ENCODE data around the gene AMZ1.
"Not testable (repeated sequence)": the region's sequence is repeated elsewhere in the genome, so short reads cannot be mapped to it uniquely, and the experiment has no call there.

AMZ1 gene

DNA sequence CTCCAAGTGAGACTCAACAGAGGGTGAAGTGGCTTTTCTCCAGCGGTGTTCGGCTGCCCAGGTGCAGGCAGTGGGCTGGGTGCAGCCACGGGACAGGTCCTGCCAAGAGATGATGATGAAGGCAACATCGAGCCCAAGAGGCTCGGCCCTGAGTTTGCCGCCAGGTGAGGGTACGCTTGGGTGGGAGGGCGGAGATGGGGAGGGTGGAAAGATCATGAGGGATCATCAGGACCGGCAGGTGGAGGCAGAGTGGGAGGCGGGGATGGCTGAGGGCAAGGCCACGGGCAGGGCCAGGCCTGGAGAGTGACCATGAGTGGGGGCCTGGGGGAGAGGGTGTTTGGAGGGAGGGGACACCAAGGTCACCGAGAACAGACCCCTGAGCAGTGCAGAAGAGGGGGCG is 17.8 kb upstream of the AMZ1 start:
- no peak for DNase-seq

DNA sequence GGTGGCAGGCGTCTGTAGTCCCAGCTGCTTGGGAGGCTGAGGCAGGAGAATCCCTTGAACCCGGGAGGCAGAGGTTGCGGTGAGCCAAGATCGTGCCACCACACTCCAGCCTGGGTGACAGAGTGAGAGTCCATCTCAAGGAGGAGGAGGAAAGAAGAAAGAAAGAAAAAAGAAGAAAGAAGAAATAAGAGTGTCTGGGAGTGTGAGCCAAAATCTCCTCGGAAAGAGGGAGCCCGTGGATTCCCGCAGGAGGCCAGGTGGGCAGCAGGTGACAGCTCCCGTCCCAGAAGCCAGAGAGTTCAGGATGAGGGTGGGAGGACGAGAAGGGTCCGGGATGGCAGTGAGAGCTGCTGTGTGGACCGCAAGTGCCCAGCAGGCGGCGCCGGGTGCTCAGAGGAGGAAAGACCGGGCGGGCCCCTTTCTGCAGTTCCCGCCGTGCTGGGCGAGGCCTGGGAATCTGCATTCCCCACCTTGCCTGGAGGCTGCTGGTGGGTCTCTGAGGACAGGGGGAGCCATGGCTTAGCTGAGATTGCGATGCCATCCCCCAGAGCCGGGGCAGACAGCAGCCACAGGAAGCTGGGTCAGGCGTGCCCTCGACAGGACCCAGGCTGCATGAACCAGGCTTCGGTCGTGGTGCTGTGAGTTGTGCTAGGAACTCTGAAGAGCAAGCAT is 17.1 kb upstream of the AMZ1 start:
- DNase-seq, result peak; percentile 70

DNA sequence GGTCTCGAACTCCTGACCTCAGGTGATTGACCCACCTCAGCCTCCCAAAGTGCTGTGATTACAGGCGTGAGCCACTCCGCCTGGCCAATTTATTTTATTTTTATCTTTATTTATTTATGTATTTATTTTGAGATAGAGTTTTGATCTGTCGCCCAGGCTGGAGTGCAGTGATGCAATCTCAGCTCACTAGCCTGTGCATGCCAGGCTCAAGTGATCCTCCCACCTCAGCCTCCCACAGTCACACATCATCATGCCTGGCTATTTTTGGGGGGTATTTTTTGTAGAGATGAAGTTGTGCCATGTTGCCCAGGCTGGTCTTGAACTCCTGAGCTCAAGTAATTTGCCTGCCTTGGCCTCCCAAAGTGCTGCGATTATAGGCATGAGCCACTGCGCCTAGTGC is 14.8 kb upstream of the AMZ1 start:
- not testable (repeated sequence) for DNase-seq

DNA sequence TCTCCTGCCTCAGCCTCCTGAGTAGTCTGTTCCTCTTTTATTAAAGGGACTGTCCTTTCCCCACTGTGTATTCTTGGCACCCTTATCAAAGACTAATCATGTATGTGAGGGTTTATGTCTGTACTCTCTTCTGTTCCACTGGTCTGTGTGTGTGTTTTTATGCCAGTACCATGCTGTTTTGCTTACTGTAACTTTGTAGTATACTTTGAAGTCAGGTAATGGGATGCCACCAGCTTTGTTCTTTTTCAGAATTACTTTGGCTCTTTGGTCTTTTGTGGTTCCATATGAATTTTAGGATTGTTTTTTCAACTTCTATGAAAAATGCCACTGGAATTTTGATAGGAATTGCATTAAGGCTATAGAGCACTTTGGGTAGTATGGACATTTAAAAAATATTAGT is 14.1 kb upstream of the AMZ1 start:
- no peak for DNase-seq

DNA sequence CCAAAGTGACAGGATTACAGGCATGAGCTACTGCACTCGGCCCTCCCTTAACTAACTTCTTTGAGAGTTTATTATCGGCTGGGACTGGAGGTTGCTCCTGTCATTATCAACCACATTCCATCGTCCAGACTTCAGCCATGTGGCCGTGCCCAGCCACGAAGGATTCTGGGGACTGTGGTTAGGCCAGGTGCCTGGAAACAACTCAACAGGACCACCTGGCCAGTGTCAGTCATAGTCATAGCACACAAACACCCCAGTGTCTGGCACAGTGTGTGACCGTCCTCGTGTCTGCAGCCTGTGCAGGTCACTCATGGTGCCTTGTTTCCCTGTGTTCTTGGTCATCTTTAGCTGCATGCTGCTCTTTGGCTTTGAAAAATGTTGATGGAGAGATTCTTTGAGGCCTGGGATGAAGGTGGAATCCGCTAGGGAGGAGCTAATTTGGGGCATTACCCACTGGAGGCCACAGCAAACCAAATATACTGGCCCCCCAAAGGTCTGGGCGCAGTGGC is 12.7 kb upstream of the AMZ1 start:
- no peak for DNase-seq

DNA sequence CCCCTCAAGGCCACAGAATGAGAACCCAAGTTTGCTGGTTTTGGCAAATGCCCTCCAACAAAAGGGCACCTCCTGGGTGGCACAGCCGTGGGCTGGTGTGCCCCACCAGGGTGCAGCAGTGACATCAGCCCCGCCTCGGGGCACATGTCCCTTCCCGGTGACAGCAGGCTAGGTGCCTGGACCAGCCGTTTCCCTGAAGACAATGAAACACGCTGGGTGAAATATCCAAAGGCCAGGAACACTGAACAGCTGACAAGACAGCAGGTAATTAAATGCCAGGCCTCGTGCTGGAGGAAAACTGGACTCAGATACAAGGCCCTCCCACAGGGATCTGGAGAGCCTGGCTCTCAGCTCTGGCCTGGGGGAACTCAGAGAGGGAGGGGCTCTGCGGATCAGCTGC is 11.4 kb upstream of the AMZ1 start:
- DNase-seq, result not testable (repeated sequence)

DNA sequence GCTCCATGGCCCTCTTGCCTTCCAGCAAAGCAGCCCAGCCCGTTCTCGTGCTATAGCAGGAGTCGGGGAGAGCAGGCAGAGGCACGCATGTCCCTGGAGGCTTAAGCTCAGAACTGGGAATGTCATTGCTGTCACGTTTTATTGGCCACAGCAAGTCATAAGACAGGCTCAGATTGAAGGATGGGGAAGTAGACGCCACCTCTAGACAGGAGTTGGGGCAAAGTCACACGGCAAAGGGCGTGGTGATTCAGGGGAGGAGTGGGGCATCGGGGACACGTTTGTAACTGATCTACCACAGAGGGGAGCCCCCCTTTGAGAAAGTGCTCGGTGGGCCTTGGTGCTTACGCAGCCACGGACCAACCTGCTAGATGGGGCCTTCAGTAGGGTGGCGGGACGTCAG is 9.5 kb upstream of the AMZ1 start:
- not testable (repeated sequence) for DNase-seq

DNA sequence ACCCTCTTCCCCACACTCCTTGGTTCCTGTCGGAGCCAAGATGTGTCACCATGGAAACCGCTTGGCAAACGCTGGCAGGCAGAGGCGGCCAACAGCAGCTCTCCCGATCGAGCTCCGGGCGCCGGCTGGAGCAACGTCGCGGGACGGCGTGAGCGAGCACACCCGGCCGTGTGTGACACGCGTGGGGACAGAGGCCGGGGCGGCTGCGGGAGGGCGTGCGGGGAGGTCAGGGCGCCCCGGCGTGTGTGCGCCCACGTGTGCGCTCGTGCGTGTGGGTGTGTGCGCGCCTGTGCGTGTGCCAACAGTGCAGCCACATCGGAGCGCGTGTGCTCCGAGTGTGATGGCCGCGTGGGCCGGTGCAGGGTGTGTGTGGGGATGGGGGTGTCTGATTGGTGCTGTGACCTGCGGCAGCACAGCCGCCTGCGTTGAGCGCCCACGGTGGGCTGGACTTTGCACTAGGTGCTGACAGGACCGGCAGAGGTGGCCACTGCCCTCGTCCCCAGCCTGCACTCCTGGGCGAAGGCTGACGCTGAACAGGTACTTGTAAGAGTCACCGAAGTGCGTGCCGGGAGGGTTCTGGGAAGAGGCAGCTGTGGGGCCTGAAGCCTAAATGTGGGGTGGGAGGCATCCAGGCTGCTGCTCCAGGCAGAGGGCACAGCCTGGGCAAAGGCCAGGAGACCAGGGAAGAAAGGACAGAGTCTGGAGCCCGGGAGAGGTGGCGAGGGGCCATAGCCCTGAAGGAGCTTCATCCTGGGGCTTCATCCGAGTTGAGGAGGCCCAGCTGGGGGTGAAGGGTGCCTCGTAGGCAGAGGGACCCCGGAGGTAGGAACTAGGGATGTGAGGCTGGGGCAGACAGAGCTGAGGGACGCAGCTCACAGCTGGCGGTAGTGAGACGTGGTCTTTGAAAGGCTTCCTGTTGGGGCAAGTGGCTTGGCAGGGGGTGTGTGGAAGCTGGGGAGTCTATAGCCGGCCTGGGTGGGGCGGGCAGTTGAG is 8.6 kb upstream of the AMZ1 start:
- not testable (repeated sequence) for DNase-seq

DNA sequence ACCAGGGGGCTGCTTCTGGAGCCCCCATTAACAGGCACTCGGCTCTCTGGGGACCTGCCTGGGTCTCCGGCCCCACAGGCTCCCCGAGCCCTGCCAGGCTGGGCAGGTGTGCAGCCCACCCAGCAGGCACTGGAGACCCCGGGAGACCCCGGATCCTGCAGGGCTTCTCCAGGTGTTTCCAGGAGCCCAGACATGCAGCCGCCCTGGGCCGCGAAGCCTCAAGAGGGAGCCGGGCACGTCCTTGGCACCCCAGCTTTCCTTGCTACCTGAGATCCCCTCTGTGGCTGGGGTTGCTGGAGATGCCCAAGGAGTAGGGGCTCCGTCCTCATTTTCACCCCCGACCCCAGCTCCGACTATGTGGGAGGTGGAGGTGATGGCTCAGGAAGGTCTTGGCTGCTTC is 7.7 kb upstream of the AMZ1 start:
- DNase-seq, result no peak

DNA sequence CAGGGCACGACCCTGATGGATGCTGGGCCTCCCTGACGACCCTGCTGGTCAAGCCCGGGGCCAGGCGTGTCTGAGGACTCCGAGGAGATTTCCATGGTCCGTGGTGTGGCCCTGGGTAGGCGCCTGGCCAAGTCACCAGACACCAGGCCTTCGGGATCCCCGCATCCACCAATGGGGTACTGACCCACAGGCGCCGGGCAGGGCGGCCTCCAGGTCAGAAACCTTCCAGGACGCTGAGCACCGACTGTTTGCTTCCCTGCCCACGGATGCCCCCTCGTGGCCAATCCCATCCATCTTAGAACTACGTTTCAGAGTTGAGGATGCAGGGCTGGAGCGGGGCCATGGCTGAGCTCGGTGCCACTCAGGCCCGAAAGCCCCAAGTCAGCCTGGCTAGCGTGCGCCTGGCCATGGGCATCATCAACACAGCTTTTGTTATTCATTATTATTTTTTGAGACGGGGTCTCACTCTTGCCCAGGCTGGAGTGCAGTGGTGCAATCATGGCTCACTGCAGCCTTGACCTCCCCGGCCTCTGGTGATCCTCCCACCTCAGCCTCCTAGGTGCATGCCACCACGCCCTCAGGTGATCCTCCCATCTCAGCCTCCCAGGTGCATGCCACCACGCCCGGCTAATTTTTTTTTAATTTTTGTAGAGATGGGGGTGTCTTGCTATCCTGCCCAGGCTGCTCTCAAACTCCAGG is 7.1 kb upstream of the AMZ1 start:
- peak; percentile 64 for DNase-seq

DNA sequence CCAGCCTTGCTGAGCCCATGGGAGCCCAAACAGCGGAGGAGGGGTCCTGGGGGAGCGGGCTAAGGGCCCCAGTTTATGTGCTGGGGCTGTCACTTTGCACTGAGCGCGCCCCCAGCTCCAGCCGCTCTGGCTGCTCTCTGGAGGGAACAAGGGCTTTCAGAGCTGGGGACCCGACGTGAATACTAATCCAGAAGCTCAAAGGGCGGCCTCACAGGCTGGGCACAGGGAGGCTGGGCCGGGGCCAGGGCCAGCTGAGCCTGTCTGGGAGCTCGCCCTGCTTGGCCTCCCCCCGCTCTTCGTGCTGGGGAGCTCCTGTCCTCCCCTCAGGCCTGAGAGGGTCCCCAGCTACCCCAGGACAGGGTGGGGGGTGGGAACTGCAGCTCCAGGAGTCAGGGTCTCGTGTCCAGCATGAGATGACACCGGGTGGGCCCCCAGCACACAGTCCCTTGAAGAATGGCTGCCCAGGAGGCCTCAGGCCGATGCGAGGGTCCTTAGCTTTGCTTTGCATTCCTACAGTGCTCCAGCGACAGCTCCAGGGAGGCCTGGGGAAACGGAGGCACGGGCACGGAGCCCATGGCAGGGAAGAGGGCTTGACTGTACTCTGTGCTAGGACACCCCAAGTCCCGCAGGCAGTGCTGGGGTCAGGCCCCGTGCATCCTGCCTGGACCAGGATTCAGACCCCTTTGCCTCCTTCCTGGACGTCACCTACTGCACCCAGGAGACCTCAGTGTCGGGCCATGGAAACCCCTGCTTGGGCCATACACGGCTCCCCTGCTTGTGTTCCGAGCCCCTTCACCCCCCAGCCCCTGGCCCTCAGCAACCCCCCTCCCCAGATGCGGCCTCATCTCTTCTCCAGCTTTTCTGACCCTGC is 5.8 kb upstream of the AMZ1 start:
- no peak for DNase-seq

DNA sequence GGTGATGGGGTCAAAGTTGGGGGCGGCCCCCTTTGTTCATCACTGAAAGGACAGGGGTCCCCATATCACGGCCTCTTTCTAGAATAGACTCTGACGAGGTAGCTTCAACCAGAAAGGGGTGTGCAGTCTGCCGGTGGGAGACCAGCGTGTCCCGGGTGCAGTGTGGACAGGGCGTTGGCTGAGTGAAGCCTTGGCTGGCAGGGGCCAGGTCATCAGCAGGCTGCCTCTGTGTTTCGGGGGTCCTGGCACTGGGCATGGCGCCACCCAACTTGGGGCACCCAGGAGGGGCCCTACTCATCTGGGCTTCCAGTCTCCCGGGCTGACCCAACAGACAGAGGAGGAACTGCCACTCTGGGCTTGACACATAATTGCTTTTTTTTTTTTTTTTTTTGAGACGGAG is 3.5 kb upstream of the AMZ1 start:
- DNase-seq, result no peak

DNA sequence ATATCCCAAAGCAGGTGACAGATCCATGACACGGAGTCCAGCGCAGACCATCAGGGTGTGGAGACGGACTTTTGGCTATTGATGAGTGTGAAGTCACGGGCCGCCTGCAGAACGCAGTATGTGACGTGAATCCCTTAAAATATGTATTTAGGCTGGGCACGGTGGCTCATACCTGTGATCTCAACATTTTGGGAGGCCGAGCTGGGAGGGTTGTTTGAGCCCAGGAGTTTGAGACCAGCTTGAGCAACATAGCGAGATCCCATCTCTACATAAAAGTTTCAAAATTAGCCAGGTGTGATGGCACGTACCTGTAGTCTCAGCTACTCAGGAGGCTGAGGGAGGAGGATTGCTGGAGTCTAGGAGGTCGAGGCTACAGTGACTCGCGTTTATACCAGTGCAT is 1.9 kb upstream of the AMZ1 start:
- DNase-seq, result no peak

DNA sequence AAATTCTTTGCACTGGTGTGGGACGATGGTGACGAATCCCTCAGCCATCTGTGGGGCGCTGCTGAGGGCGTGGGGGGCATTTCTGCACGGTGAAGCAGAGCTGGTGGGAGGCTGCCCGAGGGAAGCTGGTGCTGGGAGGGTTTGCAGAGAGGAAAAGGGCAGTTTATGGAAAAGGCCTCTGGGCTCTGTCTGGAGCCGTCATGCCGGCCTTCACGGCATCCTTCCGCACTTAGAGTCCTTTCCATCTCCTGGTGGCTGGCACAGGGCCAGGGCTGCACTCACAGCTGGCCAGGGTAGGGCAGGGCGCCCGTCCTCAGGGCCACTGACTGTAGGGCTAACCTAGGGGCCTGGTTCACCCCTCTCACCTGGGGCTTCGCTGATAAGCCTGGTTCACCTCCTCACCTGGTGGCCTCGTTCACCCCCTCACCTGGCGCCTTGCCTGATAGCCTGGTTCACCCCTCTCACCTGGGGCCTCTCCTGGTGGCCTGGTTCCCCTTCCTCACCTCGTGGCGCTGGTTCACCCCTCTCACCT is 598 bp upstream of the AMZ1 start:
- DNase-seq, result no peak

DNA sequence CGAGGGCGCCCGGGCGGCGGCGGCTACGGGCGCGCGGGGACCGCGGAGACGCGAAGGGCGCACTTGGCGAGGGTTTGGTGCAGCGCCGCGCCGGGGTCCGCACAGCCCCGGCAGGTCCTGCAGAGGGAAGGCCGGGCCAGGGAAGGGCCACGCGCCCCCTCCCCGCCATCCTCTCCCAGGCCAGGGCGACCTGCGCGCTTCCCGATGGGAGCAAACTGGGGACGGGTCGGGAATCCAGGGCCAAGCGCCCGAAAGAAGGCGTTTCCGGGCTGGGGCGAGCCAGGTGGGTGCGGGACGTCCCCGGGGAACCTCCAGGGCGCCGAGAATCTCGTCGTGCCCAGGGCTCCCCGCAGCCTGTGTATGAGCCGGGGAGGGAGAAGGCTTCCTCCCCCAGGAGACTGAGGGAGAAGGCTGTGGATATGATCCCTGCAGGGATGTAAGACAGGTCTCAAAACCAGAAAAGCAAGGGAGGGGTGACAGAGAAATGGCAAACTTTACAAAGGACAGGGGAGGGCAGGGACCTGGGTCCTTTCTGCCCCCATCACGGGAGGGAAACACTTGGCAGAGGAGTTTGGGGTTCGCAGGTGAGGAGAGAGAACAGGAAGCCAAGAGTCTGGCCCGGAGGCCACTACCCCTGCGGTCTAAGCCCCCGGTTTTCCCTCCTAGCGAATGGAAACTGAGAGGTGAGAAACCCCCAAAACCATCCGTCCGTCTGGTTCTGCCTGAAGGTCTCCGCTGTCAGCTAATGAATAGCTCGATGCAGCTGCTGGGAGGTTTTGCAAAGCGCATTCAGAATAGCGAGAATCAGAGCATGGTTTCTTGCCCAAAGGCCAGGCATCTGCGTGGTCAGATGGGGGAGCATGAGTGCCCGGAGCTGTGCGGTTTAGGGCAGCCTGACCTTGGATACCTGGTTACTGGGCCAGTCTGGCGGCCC is 674 bp downstream of the AMZ1 start:
- DNase-seq, result no peak

DNA sequence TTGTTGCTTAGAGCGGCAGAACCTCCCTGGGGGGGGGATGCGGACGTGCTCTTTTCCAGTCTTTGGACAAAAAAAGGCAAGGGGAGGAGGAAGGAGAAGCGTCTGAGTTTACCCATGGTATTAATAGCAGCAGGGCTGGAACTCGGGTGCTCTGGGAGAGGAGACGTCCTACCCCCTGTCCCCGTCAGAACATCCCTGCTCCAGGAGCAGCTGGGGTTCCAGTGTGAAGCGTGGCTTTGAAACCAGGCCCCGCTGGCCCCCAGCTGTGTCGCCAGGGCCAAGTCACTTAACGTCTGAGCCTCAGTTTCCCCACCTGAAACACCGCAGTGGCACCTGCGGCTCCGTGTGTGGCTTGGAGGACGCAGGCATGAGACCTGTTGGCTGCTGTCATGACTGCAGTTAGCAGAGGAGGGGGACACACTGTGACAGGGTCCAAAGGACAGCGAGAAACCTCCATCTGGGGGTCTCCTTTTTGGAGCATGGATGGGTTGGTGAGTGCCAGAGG is 1.4 kb downstream of the AMZ1 start:
- DNase-seq, result no peak

DNA sequence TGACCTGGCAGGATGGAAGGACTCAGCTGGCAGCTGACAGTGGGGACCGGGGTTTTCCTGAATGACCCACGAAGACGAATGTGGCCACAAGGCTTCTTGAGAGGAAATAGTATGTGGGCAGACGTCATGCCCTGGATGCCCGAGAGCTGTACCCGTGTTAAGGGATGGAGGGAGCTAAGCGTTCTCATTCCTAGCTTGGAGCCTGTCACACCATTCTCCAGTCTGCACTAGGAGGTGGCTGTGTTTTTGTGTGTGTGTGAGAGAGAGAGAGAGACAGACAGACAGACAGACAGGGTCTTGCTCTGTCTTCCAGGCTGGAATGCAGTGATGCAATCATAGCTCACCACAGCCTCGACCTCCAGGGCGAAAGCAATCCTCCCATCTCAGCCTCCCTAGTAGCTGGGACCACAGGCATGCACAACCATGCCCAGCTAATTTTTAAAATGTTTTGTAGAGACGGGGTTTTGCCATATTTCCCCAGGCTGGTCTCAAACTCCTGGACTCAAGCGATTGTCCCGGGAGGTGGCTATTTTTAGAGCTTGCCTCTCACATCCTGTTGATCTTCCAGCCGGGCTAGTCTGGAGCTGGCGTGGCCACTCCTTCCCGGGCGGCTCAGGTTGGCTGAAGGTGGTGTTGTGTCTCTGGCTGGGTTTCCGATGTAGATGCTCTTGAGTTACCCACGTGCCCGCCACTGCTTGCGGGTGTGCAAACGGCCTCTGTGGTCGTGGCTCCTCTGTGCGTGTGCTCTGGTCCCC is 2.1 kb downstream of the AMZ1 start:
- DNase-seq, result no peak

DNA sequence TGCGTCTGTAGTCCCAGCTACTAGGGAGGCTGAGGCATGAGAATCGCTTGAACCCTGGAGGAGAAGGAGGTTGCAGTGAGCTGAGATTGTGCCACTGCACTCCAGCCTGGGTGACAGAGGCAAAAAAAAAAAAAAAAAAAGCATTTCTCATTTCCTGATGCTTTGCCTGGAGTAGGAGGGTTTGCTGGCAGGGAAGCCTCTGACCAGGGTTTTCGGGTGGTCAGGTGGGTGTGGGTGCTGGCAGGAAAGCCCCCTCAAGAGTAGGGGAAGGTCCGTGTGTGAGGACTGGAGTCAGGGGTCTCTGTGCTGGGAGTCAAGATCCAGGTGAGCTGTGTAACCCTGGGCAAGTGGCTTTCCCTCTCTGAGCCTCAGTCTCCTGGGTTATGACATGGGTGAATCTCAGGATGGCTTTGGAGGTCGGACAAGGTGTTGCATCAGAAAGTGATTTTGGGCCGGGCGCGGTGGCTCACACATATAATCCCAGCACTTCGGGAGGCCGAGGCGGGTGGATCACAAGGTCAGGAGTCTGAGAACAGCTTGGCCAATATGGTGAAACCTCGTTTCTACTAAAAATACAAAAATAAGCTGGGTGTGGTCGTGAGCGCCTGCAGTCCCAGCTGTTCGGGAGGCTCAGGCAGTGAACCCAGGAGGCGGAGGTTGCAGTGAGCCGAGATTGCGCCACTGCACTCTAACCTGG is 3.2 kb downstream of the AMZ1 start:
- no peak for DNase-seq

DNA sequence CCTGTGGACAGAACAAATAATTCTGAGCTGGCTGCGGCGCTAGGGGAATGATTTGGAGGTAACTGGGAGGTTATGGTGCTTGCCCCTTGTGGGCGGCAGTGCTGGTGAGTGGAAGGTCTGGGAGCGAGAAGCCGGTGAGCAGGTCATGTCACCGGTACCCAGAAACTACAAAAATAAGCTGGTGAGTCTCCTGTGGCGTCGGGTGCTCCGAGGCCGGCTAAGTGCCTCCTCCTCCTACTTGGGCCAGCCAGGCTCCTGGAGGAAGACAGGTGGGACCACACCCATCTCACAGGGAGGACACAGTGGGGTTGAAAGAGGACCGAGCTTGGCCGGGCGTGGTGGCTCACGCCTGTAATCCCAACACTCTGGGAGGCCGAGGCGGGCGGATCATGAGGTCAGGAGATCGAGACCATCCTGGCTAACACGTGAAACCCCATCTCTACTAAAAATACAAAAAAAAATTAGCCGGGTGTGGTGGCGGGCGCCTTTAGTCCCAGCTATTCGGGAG is 4.0 kb downstream of the AMZ1 start:
- not testable (repeated sequence) for DNase-seq

Measured in hematopoietic multipotent progenitor cell treated with erythropoietin and hydrocortisone succinate and interleukin-3 and kit ligand, for 8 days (in vitro differentiated cells).